Mammary epithelial cell (primary cell): Measurements from ENCODE around the gene ZNF714.

ENCODE experiments used
- EZH2 ChIP-seq: IDR thresholded peaks from 2 replicates; pipeline ENCODE4 v1.6.1; 2012; ENCODE audit warnings: low read length, inconsistent platforms, borderline replicate concordance
- TF ChIP-seq, protein P1 (sequence below), 2 donors: IDR thresholded peaks in 1 of 2; conservative IDR thresholded peaks in 1 of 2; 2 replicates each; pipeline ENCODE4 v1.5.1; 2011 to 2012; ENCODE audit warnings: inconsistent platforms in 2 of 2, low read length in 2 of 2, mild to moderate bottlenecking in 2 of 2, control low read depth in 1 of 2, low read depth in 1 of 2; ENCODE audit not compliant: insufficient read depth in 1 of 2; ENCODE audit errors: extremely low read depth in 1 of 2

DNA sequence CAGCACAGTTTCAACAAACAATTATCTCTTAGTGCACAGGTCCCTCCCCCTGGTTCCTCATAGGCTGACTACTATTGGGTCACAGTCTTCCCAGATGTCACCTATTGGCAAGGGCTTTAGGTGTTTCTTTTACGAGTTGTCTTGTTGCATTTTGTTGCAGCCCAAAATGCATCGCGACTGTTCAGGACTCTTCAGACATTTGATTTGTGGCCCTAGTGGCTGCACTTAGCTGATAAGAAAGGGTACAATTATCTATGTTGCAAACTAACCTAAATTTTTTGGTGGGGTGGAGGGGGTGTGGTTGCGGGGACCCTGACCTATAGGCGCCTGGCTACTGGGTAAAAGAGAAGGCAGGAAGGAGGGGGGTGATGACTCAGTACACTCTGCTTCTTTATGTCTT lies 29.1 kb upstream of the ZNF714 start:
- TF ChIP-seq, protein P1, sequence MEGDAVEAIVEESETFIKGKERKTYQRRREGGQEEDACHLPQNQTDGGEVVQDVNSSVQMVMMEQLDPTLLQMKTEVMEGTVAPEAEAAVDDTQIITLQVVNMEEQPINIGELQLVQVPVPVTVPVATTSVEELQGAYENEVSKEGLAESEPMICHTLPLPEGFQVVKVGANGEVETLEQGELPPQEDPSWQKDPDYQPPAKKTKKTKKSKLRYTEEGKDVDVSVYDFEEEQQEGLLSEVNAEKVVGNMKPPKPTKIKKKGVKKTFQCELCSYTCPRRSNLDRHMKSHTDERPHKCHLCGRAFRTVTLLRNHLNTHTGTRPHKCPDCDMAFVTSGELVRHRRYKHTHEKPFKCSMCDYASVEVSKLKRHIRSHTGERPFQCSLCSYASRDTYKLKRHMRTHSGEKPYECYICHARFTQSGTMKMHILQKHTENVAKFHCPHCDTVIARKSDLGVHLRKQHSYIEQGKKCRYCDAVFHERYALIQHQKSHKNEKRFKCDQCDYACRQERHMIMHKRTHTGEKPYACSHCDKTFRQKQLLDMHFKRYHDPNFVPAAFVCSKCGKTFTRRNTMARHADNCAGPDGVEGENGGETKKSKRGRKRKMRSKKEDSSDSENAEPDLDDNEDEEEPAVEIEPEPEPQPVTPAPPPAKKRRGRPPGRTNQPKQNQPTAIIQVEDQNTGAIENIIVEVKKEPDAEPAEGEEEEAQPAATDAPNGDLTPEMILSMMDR (conservative IDR thresholded peaks at IDR 0.05 in 1 of 2, IDR thresholded peaks at IDR 0.05 in 1 of 2; ENCODE audit: extremely low read depth in 1 of 2, insufficient read depth in 1 of 2, low read depth in 1 of 2, low read length in 2 of 2), result no peak
- no peak for TF ChIP-seq EZH2
